Non-pigmented ciliary epithelial cell (primary cell): ENCODE data around the gene OR56A1.

ENCODE experiments used
- DNase-seq: peaks from one replicate; pipeline ENCODE4 v3.0.0-alpha.2; 2010; ENCODE audit warnings: low read depth

Gene OR56A1

DNA sequence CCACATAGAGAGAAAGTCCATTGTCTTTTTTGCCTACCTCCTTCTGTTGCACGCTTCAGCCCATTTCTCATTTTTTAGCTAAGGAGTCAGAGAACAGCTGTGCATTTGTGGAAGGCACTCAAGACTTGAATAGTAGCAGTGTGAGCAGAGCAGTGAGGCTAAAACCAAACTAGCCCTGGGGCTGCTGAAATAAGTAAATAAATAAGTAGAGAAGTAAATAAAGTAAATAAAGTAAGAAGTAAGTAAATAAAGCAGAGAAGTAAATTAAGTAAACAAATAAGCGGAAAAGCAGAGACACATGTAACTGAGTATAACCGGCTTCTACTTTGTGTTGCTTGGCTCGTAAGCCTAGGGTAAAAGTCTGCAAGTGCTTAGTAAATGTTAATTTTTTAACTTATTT, 41.4 kb downstream of the OR56A1 start:
- DNase-seq: no peak

DNA sequence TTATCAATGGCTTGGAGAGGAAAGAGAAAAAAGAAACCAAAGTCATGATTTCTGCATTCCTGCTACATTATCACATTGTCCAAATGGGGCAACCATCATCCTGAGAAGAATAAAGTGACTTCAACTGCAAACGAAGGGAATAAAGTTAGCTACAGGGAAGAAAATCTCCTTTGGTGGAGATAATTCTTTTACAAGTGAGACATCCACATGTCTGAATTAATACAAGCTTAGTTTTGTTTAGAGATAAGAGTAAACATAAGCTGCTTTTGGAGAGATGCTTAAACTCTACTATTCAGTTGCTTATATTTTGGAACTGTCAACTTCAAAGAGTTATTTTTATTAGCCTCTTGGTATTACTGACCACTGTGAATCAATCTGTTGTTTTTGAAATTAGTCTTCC, 43.7 kb downstream of the OR56A1 start, which contains the start of gene OR52L1:
TSS of gene OR52L1 (minus strand) at position 101 of the 400 bp plus-strand sequence. CDS start at position 46, 55 bp downstream.
- no peak for DNase-seq

DNA sequence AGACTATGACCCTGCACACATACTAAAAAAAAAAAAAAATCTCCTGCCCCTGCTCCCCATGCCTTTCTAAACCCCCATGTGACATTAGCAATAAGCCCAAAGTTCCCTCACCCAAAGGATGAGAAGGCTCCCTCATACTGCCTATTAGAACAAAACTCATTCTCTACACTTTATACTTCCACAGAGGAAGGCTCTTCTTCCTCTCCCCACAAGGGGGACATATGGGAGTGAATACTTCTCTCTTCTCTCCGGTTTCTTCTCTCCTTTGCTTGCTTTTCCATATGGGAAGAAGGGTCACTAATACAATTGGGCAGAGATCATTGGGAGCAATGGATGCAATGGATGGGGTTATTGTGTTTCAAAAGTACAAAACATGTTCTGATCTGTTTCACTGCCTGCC, 47.1 kb downstream of the OR56A1 start:
- DNase-seq: no peak

DNA sequence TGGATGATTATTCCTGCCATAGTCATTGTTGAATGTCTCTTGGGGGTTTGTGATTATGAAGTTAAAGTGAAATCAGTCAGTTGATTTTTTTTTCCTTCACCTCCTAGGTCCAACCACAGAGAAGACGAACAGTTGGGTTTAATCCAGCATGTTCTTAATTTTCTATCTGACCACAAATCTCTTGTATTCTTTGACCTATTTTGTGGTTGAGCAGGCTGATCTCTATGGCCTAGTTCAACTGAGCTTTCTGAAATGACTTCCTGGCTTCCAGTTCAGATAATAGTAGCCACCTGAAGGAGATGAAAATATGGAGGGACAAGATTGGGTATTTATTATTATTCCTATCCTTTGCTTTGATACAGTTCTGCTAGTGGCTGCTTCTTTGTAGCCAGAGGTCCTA, 57.0 kb downstream of the OR56A1 start:
- DNase-seq: no peak
